ENCODE measurements around the gene ARHGAP8.
"Not testable (repeated sequence)": the region's sequence is repeated elsewhere in the genome, so short reads cannot be mapped to it uniquely, and the experiment has no call there.

Gene ARHGAP8

DNA sequence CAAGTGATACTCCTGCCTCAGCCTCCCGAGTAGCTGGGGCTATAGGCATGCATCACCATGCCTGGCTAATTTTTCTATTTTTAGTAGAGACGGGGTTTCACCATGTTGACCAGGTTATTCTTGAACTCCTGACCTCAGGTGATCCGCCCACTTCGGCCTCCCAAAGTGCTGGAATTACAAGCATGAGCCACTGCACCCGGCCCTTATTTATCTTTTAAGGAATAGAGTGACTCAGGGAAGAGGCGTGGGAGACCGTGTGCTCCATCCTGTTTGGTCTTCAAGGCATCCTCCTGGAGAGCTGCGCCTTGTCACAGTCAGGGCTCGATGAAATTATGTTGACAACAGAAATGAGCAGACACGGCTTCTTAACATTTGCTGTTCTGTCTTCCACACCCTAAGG is 12.7 kb upstream of the ARHGAP8 start:
- not testable (repeated sequence) for DNase-seq (ENCODE audit: low read depth)

DNA sequence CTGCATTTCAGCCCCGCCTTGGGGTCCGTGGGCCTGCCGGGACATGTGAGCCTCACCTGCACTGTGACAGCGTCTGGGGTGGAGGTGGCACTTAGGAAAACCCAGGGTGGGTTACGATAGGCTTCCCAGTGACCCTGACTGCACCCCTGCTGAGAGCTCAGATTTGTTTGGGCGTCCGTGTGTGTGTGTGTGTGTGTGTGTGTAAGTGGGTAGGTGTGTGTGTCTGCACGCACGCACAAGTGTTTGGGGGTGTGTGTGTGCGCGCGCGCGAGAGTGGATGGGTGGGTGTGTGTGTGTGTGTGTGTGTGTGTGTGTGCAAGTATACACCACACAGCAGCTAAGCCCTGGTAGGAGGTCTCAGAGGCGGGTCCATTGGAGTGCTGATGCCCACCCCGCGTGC is 12.1 kb upstream of the ARHGAP8 start:
- no peak for DNase-seq (ENCODE audit: low read depth)

DNA sequence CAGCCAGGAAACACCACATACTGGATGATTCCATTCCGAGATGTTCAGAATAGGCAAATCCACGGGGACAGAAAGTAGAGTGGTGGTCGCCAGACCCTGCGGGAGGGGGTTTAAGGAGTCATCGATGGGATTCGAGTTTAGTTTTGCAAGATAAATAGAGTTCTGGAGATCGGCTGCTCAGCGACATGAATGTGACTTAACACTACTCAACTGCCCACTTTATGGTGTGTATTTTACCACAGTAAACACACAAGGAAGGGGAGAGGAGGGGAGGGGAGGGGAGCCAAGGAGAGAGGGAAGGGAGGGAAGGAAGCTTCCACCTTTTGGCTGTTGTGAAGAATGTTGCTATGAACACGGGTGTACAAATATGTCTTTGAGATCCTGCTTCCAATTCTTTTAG is 10.4 kb upstream of the ARHGAP8 start:
- no peak for DNase-seq (ENCODE audit: low read depth)

DNA sequence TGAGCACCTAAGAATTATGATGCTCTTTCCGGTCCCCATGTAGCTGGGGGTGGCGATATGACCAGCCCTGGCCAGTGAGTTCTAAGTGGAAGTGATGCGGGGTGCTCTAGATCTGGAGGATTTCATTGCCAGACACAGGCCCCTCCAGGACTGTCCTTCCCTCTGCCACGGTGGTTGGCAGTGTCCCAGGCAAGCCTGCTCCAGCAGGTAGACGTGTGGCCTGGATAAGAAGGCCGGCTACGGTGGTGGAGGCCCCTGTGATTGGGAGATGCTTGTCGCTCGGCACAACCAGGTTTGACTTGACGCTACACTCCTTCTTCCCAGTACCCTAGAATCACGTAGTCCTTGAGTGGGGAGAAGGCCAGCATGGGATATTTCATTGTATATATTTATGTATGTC is 9.1 kb upstream of the ARHGAP8 start:
- no peak for DNase-seq (ENCODE audit: low read depth)

DNA sequence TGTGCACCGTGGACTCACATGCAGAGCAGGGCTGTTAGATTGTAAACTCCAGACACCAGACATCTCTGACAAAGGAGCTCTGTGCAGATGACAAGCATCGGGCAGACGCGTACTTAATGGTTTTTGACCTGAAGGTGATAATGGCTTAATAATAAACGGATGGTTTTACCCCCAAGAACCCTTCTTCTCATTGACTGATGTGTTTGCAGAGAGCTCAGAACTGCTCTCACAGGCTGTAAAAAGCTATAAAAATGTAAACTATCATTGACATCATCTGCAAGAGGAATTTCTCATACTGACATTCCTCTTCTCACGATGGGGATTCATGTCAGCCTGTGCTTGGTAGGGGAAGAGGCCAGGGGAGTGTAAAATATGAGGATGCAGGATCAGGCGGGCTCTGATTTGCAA is 8.6 kb upstream of the ARHGAP8 start:
- DNase-seq (ENCODE audit: low read depth) = peak; percentile 17

DNA sequence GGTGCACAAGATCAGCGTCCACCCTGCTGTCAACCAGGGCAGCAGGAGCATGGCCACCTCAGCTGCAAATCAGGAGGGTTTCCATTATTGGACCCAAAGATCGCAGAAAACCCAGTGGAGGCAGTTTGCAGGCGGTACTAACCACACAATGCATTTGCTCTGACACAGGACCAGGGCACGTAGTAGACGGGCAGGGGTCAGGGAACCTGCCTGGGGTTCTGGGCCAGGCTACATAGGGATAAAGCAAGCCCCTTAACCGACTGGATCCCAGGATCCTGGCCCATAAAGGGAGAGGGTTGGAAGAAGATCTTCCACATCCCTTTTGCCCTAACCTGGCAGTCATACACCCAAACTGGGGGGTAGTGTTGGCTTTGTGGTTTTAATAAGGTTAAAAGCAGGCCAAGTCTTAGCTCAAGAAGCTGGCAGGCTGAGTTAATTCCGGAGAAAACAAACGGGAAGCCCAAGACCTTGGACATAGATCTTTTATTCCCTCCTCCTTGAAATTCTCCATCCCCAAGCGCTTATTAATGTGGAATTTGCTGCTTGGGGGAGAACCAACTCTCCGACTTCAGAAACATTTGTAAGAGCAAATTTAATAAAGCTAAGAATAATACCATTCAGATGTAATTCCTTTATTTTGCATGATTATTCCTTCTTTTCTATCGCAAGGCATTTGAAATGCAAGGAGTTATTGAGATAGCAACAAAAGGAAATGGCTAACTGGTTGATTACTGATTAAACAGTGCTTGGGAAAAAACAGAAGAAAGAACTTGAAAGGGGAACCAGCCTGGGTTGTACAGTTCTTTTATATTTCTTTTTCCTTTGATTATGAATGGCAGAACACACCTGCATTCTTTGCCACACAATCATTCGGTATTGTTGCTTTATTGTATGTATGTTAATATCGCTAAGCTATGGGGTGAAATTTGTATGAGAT is 6.3 kb upstream of the ARHGAP8 start:
- no peak for DNase-seq (ENCODE audit: low read depth)

DNA sequence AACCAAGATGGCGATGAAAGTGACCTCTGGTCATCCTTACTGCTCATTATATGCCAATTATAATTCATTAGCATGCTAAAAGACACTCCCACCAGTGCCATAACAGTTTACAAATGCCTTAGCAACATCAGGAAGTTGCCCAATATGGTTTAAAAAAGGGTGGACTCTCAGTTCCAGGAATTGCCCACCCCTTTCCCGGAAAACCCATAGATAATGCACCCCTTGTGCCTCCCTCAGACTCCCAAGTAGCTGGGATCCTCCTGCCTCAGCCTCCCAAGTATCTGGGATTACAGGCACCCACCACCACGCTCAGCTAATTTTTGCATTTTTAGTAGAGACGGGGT is 4.6 kb upstream of the ARHGAP8 start:
- DNase-seq (ENCODE audit: low read depth) = not testable (repeated sequence)

DNA sequence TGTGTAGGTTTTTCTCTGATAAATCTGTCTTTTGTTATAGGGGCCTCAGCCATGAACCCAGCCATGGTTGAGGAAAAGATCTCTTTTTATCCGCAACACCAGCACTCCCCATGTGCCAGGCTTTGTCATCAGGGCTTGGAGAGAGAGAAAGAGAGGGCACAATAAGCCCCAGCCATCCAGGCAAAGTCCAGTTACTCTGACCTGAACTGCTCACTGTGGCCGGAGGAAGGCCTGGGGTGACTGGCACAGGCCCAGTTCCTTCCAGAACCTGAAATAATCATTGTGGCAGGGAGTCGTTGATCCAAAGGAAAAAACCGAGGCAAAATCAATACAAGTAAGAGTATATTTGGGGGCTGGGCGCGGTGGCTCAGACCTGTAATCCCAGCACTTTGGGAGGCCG is 3.9 kb upstream of the ARHGAP8 start:
- DNase-seq (ENCODE audit: low read depth) = no peak

DNA sequence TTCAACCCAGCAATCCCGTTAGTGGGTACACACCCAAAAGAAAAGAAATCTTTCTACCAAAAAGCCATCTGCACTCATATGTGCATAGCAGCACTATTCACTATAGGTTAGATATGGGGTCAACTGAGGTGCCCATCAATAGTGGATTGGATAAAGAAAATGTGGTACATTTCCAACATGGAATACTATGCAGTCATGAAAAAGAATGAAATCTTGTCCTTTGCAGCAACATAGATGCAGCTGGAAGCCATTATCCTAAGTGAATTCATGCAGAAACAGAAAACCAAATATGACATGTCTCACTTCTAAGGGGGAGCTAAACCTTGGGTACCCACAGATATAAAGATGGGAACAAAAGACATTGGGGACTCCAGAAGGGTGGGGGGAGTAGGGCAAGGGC is 1.9 kb upstream of the ARHGAP8 start:
- no peak for DNase-seq (ENCODE audit: low read depth)

DNA sequence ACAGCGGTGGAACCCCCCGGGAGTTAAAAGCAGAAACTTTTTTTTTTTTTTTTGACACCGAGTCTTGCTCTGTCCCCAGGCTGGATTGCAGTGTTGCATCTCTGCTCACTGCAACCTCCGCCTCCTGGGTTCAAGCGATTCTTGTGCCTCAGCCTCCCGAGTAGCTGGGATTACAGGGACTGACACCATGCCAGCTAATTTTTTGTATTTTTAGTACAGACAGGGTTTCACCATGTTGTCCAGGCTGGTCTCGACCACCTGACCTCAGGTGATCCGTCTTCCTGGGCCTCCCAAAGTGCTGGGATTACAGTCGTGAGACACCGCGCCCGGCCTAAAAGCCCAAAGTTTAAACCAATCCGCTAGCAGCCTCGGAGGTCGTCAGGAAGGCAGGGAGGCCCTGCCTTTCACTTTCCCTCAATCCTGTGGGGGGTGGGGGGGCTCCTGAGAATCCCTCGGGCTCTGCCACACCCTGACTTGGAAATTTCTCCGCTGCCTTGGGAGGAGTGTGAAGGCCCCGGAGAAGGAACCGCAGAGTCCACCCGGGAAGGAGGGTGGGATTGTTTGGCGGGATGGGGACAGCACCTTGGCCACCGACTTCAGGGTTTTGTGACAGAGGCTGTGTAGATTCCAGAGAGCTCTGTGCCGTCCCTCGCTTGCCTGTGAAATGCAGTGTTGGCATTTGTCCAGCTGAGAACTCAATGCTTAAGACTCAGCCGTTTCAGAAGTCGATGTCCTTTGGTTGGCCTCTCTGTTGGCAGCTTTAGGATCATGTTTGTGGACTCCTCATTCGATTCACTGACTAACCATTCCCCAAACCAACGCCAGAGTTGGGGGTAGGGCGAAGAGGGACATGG is 1.0 kb downstream of the ARHGAP8 start:
- peak; percentile 28 for DNase-seq (ENCODE audit: low read depth)

DNA sequence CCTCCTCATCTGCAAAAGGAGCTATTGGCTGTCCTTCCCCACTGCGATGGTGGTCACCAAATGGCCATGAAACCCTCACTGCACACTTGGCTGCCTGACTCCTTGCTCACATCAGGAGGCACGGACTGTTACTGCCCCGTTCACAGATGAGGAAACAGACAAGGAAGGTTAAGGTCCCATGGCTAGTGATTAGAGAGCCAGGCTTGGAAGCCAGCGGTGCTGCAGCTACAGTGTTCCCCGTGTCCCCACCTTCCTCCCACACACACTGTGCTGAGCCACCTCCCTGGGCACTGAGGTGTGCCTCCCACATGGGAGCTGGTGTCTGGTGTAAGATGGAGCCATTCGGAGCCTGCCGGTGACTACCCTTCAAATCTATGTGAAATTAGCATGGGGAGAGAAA is 2.6 kb downstream of the ARHGAP8 start:
- DNase-seq (ENCODE audit: low read depth) = no peak

DNA sequence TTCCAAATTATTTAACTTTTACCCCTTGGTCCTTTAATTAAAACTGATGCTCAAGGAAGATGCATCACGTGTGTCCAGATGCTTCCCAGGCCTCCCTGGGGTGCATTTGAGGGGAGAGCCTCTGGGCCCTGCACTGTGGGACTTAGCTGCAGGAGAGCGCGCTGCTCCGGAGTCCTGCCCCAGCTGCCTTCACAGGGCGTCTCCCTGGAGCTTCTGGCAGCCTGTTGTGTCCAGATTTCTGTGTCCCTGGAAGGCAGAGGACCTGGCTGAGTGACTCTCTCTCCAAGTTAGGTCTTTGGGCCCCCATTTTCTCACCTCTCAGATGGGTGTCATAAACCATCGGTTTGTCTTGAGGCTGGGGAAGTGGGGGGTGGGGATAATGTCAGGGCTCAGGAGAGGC is 3.0 kb downstream of the ARHGAP8 start:
- DNase-seq (ENCODE audit: low read depth) = no peak

DNA sequence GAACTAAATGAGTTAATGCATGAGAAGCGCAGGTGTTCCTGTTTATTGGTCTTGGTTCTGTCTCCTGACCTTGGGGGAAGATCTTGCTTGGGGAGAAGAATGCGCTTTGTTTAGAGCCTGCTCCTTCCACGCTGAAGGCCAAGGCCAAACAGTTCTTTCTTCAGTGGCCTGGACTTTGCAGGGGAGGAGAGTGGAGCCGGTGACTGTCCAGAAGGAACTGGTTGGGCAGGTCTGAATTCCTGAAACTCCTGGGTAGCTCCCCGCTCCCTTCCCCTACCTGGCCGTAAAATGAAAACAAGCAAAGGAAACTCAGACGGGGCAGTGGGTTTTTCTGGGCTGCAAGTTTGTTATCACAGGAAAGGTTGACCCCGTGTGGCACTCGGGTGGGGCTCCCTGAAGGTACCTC is 3.6 kb downstream of the ARHGAP8 start:
- DNase-seq (ENCODE audit: low read depth) = no peak

DNA sequence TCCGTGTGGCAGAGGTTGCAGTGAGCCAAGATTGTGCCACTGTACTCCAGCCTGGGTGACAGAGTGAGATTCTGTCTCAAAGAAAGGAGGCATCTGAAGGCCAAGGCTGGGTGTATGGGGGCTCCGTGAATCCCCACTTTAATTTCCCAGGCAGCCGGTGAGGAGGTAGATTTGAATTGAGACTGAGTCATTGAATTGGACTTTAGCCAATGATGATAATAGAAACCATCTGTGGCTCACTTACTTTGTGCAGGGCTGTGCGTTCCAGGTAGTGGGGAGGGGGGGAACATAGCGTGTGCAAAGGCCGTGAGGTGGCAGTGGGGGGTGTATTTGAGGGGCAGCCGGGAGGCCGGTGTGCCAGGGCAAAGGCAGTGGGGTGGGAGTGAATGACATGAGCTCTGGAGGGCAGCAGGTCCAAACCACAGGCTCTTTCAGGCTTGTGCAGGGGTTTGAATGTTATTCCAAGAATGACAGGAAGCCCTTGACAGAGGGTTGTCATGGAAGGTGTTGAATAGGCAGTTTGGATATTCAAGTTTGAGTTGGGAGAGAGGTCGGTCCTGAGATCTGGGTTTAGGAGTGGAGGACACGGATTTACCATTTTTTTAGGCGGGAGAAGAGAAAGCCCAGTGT is 6.1 kb downstream of the ARHGAP8 start:
- no peak for DNase-seq (ENCODE audit: low read depth)

DNA sequence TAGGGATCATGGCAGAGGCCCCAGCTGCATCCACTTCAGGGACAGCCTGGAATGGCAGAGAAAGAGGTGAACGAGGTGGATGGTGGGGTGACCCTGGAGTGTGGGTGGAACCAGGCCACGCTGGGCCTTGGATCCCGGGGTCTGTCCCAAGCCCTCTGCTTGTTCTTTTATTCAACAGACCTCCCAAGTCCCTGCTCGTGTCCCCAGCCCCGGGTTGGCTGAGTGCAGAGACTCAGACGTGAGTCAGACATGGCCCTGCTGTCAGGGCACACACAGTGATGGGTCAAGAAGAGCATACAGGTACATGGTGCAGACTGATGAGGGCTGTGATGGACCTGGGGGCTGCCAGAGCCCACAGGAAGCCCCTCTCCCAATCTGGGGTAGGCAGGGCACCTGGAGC is 6.6 kb downstream of the ARHGAP8 start:
- no peak for DNase-seq (ENCODE audit: low read depth)

DNA sequence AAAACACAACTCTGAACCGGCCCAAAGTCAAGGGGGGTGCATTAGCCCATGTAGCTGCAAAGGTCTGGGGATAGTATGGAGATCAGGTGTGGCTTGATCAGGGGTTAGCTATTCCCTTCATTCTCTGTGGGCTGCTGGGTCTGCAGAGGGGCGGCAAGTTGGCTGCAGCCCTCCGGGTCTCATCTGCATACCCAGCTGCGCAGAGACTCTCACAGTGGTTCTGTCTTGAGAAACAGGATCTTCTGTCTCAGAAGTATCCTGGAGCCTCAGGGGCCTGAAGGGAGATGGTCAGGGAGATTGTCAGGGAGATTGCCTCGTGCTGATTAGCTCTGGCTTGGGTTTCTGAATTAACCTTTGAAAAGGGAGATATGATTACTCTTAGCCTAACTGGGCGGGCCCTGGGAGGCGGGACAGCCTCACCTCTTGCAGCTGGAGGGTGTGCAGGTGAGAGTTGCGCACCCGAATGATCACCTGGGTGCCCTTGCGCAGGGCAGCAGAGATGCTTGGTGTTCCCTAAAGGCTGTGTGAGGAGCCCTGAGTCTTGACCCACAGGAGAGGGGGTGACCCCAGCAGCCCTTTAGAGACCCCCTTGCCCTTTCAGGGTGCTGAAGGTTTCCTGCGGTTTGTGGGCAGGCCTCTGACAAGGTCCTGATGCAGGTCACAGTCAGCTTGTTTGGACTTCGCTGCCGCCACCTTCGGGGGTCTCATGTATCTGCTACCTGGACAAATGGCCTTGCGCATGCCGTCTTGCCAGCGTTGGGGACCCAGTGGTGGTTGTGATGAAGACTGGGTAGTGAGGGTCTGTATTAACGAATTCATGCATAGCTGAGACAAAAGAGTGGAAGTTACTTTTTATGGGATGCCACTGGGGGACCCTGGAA is 7.3 kb downstream of the ARHGAP8 start:
- DNase-seq (ENCODE audit: low read depth) = no peak

DNA sequence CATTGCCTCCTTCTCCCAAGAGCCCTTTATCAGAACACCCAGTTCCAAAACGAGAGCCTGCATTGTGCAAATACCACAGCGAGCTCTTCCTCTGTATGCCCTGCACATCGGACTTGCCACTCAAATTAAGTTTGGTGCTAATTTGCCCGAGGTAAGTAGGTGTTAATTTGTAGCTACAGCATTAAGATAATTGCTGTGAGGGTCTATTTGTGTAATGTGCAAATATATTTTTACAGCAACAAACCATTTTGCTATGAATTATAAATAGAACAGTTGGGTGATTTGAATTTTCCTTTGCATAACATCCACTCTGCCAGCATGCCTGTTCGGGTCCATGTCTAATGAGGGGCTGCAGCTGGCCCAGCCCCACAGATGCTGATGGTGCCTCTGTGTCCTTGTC is 8.1 kb downstream of the ARHGAP8 start:
- DNase-seq (ENCODE audit: low read depth) = no peak

DNA sequence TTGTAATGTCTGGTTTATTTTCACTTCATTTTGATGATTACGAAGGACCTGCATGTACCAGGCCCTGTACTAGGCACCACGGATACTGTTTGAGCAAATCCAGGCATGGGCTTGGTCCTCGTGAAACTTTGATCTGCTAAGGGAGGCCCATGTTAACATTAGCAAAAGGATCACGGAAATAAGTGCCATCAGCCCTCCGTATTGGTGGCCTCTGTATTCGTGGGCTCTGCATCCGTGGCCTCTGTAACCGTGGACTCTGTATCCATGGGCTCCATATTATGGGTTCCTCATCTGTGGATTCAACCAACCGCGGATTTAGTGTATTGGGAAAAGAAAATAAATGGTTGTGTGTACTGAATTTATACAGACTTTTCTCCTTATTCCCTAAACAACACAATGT is 8.7 kb downstream of the ARHGAP8 start:
- no peak for DNase-seq (ENCODE audit: low read depth)

DNA sequence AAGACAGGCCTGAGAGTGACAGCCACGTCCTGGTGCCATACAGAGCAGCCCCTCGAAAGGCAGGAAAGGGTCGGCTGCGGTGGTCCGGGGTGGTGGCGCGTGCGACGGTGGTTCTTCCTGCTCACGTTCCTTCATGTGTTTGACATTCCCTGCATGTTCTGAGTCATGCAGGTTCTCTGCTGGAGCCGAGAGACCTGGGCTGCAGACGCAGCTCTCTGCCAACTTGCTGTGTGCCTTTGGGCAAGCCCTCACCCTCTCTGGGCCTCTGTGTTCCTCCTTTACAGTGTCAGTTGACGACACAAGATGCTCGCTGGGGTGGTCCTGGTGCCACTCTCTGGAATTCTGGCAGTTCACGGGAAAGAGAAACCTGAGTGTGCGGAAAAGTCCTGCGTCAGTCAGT is 12.0 kb downstream of the ARHGAP8 start:
- DNase-seq (ENCODE audit: low read depth) = no peak

DNA sequence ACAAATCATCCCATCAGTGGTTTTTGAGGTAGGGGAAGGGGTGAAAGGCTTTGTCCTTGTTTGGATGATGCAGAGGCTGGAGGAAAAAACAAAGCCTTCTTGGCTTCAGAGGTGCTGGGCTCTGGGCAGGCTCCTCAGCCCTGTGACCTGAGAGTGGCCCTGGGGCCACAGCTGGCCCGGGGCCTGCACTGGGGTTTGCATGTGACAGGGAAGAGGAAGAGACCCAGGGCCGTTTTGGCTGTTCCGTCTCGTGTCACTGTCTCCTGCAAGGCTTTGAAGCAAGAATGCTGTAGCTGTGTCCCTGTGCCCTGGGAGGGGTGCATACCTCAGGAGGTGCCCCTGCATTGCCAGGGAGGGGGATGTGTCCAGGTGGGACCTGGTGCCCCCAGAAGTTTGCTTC is 12.6 kb downstream of the ARHGAP8 start:
- no peak for DNase-seq (ENCODE audit: low read depth)

DNA sequence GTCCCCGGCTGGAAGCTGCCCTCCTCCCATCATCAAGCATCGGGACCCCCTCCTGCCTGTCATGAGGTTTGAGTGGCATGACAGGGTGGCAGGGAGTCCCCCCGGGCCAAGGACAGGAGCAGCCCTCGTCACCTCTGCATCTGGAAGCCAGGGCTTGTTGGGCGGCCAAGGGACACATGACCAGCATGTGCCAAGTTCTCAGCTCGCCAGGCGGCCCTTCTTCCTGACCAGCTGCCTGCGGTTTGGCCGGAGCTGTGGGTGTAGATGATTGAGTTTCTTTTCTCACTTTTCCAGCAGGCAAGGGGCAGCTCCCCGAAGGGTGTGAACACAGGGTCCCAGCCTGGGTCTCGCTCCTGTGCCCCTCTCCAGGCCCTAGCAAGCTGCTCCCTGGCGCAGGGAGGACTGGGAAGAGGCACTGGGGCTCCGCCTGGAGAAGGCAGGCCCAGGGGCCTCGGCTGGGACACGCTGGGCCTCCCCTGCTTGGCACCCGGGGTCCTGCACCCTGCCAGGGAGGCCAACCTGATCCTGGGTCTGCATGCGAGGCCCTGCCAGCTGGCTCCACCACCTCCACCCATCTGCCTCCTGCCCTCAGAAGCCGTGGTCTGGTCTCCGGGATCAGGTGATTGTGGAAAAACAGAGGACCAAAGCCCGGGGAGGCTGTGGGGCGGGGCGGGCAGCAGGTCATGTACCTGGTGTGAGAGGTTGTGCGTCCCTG is 13.4 kb downstream of the ARHGAP8 start:
- DNase-seq (ENCODE audit: low read depth) = no peak

Measured in GM04503 (cell line).